Right atrium auricular region (tissue), 2 donors: ENCODE data around the gene PLEKHA8. TPM values are rescaled to one million over a fixed set of nuclear protein-coding genes. Genes with fewer than 3 reads are reported as not detected.

Experiments used
- DNase-seq: peaks from one replicate; pipeline ENCODE4 v3.0.0-alpha.2; 2019; ENCODE audit warnings: low spot score
- H3K27ac ChIP-seq, 2 donors: fragments of 200-600 bp; sonication (generic); 1 replicate in 1 of 2; 2 replicates in 1 of 2; pipeline ENCODE4 v1.5.1; 2016 to 2019
- H3K27me3 ChIP-seq, 2 donors: fragments of 200-600 bp; sonication (generic); one replicate each; pipeline versions ENCODE4 v1.5.1 to v1.6.0; 2017 to 2019
- H3K36me3 ChIP-seq: fragments of 200-600 bp; sonication (generic); one replicate; pipeline ENCODE4 v1.5.1; 2016
- H3K4me1 ChIP-seq, 2 donors: fragments of 200-600 bp; sonication (generic); one replicate each; pipeline versions ENCODE4 v1.5.1 to v1.6.0; 2017 to 2019
- H3K4me3 ChIP-seq, 2 donors: fragments of 200-600 bp; sonication (generic); 1 replicate in 1 of 2; 2 replicates in 1 of 2; pipeline ENCODE4 v1.5.1; 2017 to 2019; ENCODE audit warnings: mild to moderate bottlenecking in 1 of 2, moderate library complexity in 1 of 2
- H3K9me3 ChIP-seq, 2 donors: fragments of 200-600 bp; sonication (generic); one replicate each; pipeline ENCODE4 v1.5.1; 2019
- CTCF ChIP-seq, 2 donors: fragments of 200-600 bp; sonication (generic); IDR thresholded peaks; one replicate each; pipeline ENCODE4 v1.5.1; 2019; ENCODE audit warnings: antibody characterized with exemption in 2 of 2
- total RNA-seq, 2 donors: library from RNA; depleted of rRNA; stranded (reverse); fragments of >200 nt; gene quantifications; one replicate each; pipeline ENCODE4 v1.1.0, GENCODE V29; 2016

The PLEKHA8 gene
- total RNA-seq, 2 donors from 2014 or later: 2.0 to 3.3 TPM

DNA sequence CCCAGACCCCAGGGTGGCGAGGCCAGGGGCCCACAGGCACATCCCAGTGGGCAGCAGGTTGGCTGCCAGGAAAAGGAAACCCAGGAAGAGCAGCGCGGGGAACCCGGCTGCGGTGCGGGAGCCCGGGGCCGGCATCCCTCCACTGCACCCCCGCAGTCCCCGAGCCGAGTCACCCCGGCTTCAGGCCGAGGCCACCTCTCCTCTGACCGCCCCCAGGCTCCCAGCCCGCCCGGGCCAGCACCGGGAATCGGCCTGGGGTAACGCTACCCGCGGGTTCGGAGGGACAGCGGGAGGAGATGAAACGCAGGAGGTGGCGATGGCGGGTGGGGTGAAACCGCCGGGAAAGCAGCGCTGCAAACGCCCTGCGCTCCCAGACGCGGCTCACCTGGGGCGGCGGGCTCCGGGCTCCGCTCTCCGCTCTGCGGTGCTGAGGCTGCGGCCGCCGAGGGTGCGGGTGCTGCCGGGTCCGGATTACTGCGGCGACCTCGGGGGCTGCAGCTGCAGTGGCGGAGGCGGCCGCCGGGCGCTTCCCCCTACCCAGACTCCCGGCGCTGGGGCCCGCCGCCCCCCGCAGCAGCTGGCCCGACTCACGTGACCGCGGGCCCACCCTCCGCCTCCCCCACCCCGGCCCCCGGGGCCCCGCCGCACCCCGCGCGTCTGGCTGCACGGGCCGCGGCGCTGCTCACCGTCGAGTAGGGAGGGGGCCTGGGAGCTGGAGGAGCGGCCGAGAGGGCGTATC lies 38.8 kb upstream of the PLEKHA8 start, which contains the start of gene SCRN1:
Gene SCRN1, minus strand, starts transcription at position 545 of the 739 bp plus-strand sequence. CDS start 20,734 bp downstream, outside the sequence.
- Histone ChIP-seq H3K4me3 (peak within 1 kb of the TSS; percentile 78 to 97), H3K9me3 (peaks cover 0 to 19% of the 10 kb centered on the region in 2 donors), H3K27ac (peak within 1 kb of the TSS; percentile 73 to 90), H3K4me1 (peaks cover 0 to 7% of the 10 kb centered on the region in 2 donors), H3K36me3 (no peaks in the 10 kb centered on the region), H3K27me3 (no peaks in the 10 kb centered on the region)
- peak in 1 of 2 donors; percentile 24 for TF ChIP-seq CTCF (IDR thresholded peaks at IDR 0.05)
- DNase-seq: no peak

DNA sequence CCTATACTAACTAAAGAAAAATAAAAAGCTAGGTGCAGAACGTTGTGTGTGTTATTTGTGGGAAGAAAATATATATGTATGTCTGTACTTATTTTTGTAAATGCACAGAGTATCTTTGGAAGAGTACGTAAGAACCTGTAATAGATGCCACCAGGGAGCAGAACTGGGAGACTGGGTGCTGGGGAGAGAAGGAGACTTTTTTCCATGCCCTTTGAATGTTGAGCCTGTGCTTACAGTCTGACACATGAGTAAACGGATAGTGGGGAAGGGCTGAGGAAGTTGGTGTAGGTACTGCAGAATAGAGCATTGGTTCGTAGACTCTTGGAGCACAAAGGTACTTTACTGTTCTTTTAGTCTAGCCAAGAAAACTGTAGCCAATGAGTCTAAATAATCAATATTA lies 37.3 kb upstream of the PLEKHA8 start:
- no peak for DNase-seq
- H3K9me3 ChIP-seq: peaks cover 0 to 24% of the 10 kb centered on the region in 2 donors
- H3K4me1 ChIP-seq: peaks cover 0 to 7% of the 10 kb centered on the region in 2 donors
- TF ChIP-seq CTCF (IDR thresholded peaks at IDR 0.05): no peak
- H3K36me3 ChIP-seq: no peaks in the 10 kb centered on the region
- no peak overlapping the region for H3K27ac ChIP-seq
- no peaks in the 10 kb centered on the region for H3K27me3 ChIP-seq
- no peak overlapping the region for H3K4me3 ChIP-seq

DNA sequence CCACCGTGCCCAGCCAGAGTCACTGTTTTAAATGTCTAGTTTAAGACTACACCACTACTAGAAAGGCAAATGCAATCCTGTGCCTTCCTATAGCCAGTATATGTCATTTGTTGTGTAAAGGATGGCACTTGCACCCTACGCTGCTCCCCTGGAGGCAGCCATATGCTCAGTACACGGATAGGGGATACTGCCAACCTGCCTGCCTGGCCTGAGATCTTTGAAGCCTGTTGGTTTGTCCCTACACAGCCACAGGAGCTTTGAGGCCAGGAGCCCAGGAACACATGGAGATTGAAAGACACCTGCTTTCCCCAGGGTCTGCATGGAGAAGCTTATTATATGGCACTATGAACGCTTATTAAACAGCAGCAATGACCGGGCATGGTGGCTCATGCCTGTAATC lies 36.3 kb upstream of the PLEKHA8 start:
- TF ChIP-seq CTCF (IDR thresholded peaks at IDR 0.05): no peak
- DNase-seq: no peak
- no peaks in the 10 kb centered on the region for H3K27me3 ChIP-seq

DNA sequence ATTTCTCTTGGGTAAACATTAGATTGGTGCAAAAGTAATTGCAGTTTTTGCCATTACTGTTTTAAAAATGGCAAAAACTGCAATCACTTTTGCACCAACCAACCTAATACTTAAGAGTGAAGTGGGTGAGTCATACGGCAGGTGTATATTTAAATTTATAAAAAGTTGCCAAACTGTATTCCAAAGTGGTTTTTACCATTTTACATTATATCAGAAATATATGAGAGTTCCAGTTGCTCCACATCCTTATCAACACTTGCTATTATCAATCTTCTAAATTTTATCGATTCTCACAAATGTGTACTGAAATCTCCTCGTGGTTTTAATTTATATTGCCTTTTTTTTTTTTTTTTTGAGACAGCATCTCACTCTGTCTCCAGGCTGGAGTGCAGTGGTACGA lies 35.1 kb upstream of the PLEKHA8 start:
- TF ChIP-seq CTCF (IDR thresholded peaks at IDR 0.05): no peak
- Histone ChIP-seq H3K27me3 (no peaks in the 10 kb centered on the region), H3K4me1 (peaks cover 0 to 6% of the 10 kb centered on the region in 2 donors), H3K9me3 (peaks cover 0 to 36% of the 10 kb centered on the region in 2 donors), H3K36me3 (no peaks in the 10 kb centered on the region), H3K4me3 (no peak overlapping the region), H3K27ac (no peak overlapping the region)
- DNase-seq: no peak

More for the DNA sequence above, 36.3 kb upstream of the PLEKHA8 start:
- Histone ChIP-seq H3K36me3 (no peaks in the 10 kb centered on the region), H3K9me3 (peaks cover 0 to 34% of the 10 kb centered on the region in 2 donors), H3K4me3 (no peak overlapping the region), H3K4me1 (peaks cover 0 to 7% of the 10 kb centered on the region in 2 donors), H3K27ac (no peak overlapping the region)

DNA sequence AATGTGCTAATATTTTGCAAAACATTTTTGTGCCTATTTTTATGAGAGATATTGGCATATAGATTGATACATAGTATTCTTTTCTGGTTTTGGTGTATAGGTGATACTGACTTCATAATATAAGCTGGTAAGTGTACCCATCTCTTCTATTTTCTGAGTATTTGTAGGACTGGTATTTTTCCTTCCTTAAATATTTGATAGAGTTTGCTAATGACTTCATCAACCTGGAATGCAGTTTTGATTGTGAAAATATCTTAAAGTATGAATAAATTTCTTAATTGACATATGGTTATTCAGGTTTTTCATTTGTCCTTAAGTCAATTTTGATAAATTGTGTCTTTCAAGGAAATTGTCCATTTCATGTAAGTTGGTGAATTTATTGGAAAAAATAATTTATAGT lies 32.6 kb upstream of the PLEKHA8 start:
- no peaks in the 10 kb centered on the region for H3K36me3 ChIP-seq
- no peak for DNase-seq
- no peak overlapping the region for H3K4me3 ChIP-seq
- no peaks in the 10 kb centered on the region for H3K27me3 ChIP-seq
- TF ChIP-seq CTCF (IDR thresholded peaks at IDR 0.05): no peak
- H3K4me1 ChIP-seq: no peaks in the 10 kb centered on the region
- H3K9me3 ChIP-seq: peaks cover 0 to 36% of the 10 kb centered on the region in 2 donors
- H3K27ac ChIP-seq: no peak overlapping the region
